HepG2 (cell line): ENCODE results near the gene PLXND1. TPM values are rescaled to one million over a fixed set of nuclear protein-coding genes. Genes with fewer than 3 reads are reported as not detected.

Experiments
- ATAC-seq: fragments of 200-7000 bp; cut with Tn5 transposase; 3 replicates; pipeline ENCODE4 v1.9.1; 2020; ENCODE audit warnings: mild to moderate bottlenecking, moderate library complexity
- BruUV-seq: library from RNA; stranded (reverse); fragments of 400-500 nt; replicated peaks from 2 replicates; lab custom pipeline; 2021; lab: Mats Ljungman, UMichigan
- CTCF ChIA-PET: fragments of 300-600 bp; formaldehyde crosslinking; extraction: SDS; loops from one replicate; lab custom pipeline; 2021; ENCODE audit warnings: low total read pairs, inconsistent platforms, low intra/inter-chr PET ratio; lab: Yijun Ruan, JAX
- POLR2A ChIA-PET: fragments of 350-600 bp; sonication (Branson Sonifier 250); formaldehyde crosslinking; loops from one replicate; lab custom pipeline; 2020; ENCODE audit warnings: antibody characterized with exemption, inconsistent platforms; lab: Yijun Ruan, JAX
- DNase-seq: peaks from one replicate; pipeline ENCODE4 v3.0.0-alpha.2; 2015; ENCODE audit warnings: low spot score
- FAIRE-seq: peaks from 3 replicates; lab custom pipeline; 2011; peaks lifted over from hg19 to GRCh38; lab: Jason Lieb, UNC
- H2AFZ ChIP-seq: one replicate; pipeline ENCODE4 v1.6.1; 2011; ENCODE audit warnings: low read length, inconsistent platforms
- H3K27ac ChIP-seq: fragments of 300-600 bp; 3 replicates; pipeline ENCODE4 v1.8.0; 2011; ENCODE audit warnings: mixed run types, mild to moderate bottlenecking, mixed read lengths, low read length, inconsistent platforms; ENCODE audit not compliant: insufficient read depth; ENCODE audit errors: extremely low read length
- H3K27me3 ChIP-seq, 2 experiments: fragments of 200-600 bp in 1 of 2; 2 replicates in 1 of 2; 3 replicates in 1 of 2; pipeline versions ENCODE4 v1.6.0 to v1.8.0; 2011; ENCODE audit warnings: low read length in 2 of 2, mild to moderate bottlenecking in 2 of 2, moderate library complexity in 2 of 2, inconsistent platforms in 1 of 2; ENCODE audit not compliant: insufficient read depth in 2 of 2, control insufficient read depth in 1 of 2
- H3K36me3 ChIP-seq, 2 experiments: fragments of 200-600 bp in 1 of 2; replicated peaks in 1 of 2; 2 replicates in 1 of 2; 3 replicates in 1 of 2; pipeline versions ENCODE4 v1.5.1 to v1.8.0; 2011; ENCODE audit warnings: low read length in 2 of 2, inconsistent platforms in 1 of 2; ENCODE audit not compliant: insufficient read depth in 2 of 2, control insufficient read depth in 1 of 2
- H3K4me1 ChIP-seq: 2 replicates; pipeline ENCODE4 v1.5.1; 2012; ENCODE audit warnings: low read length, inconsistent platforms; ENCODE audit not compliant: insufficient read depth
- H3K4me2 ChIP-seq: 2 replicates; pipeline ENCODE4 v1.6.0; 2011; ENCODE audit warnings: low read depth, low read length, inconsistent platforms
- H3K4me3 ChIP-seq, 3 experiments: fragments of 200-600 bp in 1 of 3; sonication (generic), shearing (Covaris generic) in 1 of 3; replicated peaks in 1 of 3; 2 replicates each; pipeline ENCODE4 v1.5.1; 2011 to 2016; ENCODE audit warnings: low read length in 3 of 3, inconsistent platforms in 2 of 3, low read depth in 2 of 3, mild to moderate bottlenecking in 2 of 3, control low read depth in 1 of 3, mixed read lengths in 1 of 3; ENCODE audit not compliant: insufficient read depth in 1 of 3
- H3K79me2 ChIP-seq: one replicate; pipeline ENCODE4 v1.6.1; 2011; ENCODE audit warnings: low read length, inconsistent platforms; ENCODE audit not compliant: insufficient read depth
- H3K9ac ChIP-seq: 2 replicates; pipeline ENCODE4 v1.6.0; 2011; ENCODE audit warnings: mild to moderate bottlenecking, low read depth, low read length, inconsistent platforms; ENCODE audit not compliant: insufficient read depth
- H3K9me3 ChIP-seq: 2 replicates; pipeline ENCODE4 v1.5.1; 2012; ENCODE audit warnings: mild to moderate bottlenecking, low read length
- H4K20me1 ChIP-seq: 2 replicates; pipeline ENCODE4 v1.6.0; 2011; ENCODE audit warnings: inconsistent platforms, mild to moderate bottlenecking, low read length, moderate library complexity; ENCODE audit not compliant: insufficient read depth
- CREM ChIP-seq, 2 experiments: sonication (generic) in 1 of 2; formaldehyde crosslinking in 1 of 2; IDR thresholded peaks; 2 replicates each; pipeline versions ENCODE4 v1.4.0 to v1.6.1; 2016 to 2020; ENCODE audit warnings: antibody characterized with exemption in 1 of 2, mild to moderate bottlenecking in 1 of 2, missing genetic modification reagents in 1 of 2
- GPBP1L1 ChIP-seq: sonication (generic); formaldehyde crosslinking; IDR thresholded peaks from 2 replicates; pipeline ENCODE4 v1.5.0; 2020; ENCODE audit warnings: mild to moderate bottlenecking, missing genetic modification reagents
- HDAC6 ChIP-seq: fragments of 200-600 bp; sonication (generic); IDR thresholded peaks from 2 replicates; pipeline ENCODE4 v1.7.0; 2017; ENCODE audit warnings: mild to moderate bottlenecking, antibody characterized with exemption, low read length, low read depth
- MAX ChIP-seq: IDR thresholded peaks from 2 replicates; pipeline ENCODE4 v1.6.1; 2012; ENCODE audit warnings: inconsistent platforms
- RELA ChIP-seq: sonication (generic); formaldehyde crosslinking; IDR thresholded peaks from 2 replicates; pipeline ENCODE4 v1.4.0; 2020; ENCODE audit warnings: missing genetic modification reagents
- TBX2 ChIP-seq: sonication (generic); formaldehyde crosslinking; IDR thresholded peaks from 2 replicates; pipeline ENCODE4 v1.5.0; 2020; ENCODE audit warnings: missing genetic modification reagents, mild to moderate bottlenecking, borderline replicate concordance
- TFAP4 ChIP-seq: sonication (generic); IDR thresholded peaks from 2 replicates; pipeline ENCODE4 v1.6.1; 2016; ENCODE audit warnings: low read depth, borderline replicate concordance
- ZBTB2 ChIP-seq: sonication (generic); formaldehyde crosslinking; IDR thresholded peaks from 2 replicates; pipeline ENCODE4 v1.8.0; 2022; ENCODE audit warnings: low read depth, missing genetic modification reagents
- ZNF619 ChIP-seq: sonication (generic); formaldehyde crosslinking; IDR thresholded peaks from 2 replicates; pipeline ENCODE4 v1.4.0; 2020; ENCODE audit warnings: mild to moderate bottlenecking, missing genetic modification reagents
- ZNF724P ChIP-seq: sonication (generic); formaldehyde crosslinking; IDR thresholded peaks from 2 replicates; pipeline ENCODE4 v1.8.0; 2022; ENCODE audit warnings: missing genetic modification reagents, borderline replicate concordance
- WGBS: methylation state at CpG from one replicate; pipeline ENCODE4 v1.1.6; 2017; ENCODE audit warnings: low lambda C conversion rate; 5-methylcytosine and 5-hydroxymethylcytosine counted together
- in situ Hi-C: cut with HindIII; loops from 2 replicates; pipeline ENCODE4 v1.10.0; 2017; ENCODE audit warnings: low pct_unique_long_range_greater_than_20kb; ENCODE audit not compliant: extremely low pct_ligation_motif_present
- intact Hi-C: fragments of 100-400 bp; cut with micrococcal nuclease; formaldehyde crosslinking; loops from one replicate; pipeline ENCODE4 v1.10.0; 2022; ENCODE audit not compliant: unreplicated experiment
- polyA plus RNA-seq, 8 experiments: library from polyadenylated mRNA; depleted of rRNA in 3 of 8; stranded (reverse) in 7 of 8; unstranded in 1 of 8; fragments of >200 nt; fragmentation: Illumina TruSeq in 4 of 8; extraction: Trizol in 4 of 8; gene quantifications; 2 replicates each; pipeline versions ENCODE4 v1.2.1 to v1.2.3, GENCODE V29; 2011 to 2016; ENCODE audit warnings: low read depth in 4 of 8, missing spikeins in 1 of 8, mixed read lengths in 1 of 8; ENCODE audit not compliant: insufficient read depth in 1 of 8
- total RNA-seq, 5 experiments: library from RNA; depleted of rRNA; stranded (reverse); fragments of >200 nt; fragmentation: Illumina TruSeq; extraction: Trizol; gene quantifications; 2 replicates each; pipeline ENCODE4 v1.2.3, GENCODE V29; 2016; ENCODE audit warnings: low read depth in 1 of 5

PLXND1 gene
- total and polyA plus RNA-seq, 2 of the 13 experiments (the other 11 are each of a cell fraction or from before 2014, with no cell fraction given) = 15.9 to 42.0 TPM

- H4K20me1 ChIP-seq = no peaks in the 10 kb centered on the region
- H3K9ac ChIP-seq = no peak overlapping the region
- POLR2A ChIA-PET = no interaction called here
- no peak overlapping the region for H2AFZ ChIP-seq
- ATAC-seq (no peak), DNase-seq (no peak), FAIRE-seq (no peak)
- CTCF ChIA-PET = no interaction called here
- no TSS peak for BruUV-seq
- TF ChIP-seq ZNF724P (CRISPR knock-in tag) (no peak), TFAP4 (no peak), ZNF619 (CRISPR knock-in tag) (no peak), MAX (no peak), RELA (no peak), TBX2 (CRISPR knock-in tag) (no peak), ZBTB2 (CRISPR knock-in tag) (no peak), HDAC6 (no peak), GPBP1L1 (no peak), CREM (IDR thresholded peaks at IDR 0.05) (no peak), CREM (CRISPR knock-in tag; IDR thresholded peaks at IDR 0.05) (no peak)
- H3K4me1 ChIP-seq = peaks cover 13% of the 10 kb centered on the region
- H3K27ac ChIP-seq = no peak overlapping the region
- intact Hi-C loops (no loop called here), in situ Hi-C loops (no loop called here)
- no peaks in the 10 kb centered on the region for H3K27me3 ChIP-seq
- no peak overlapping the region for H3K4me3 ChIP-seq
- H3K4me2 ChIP-seq = no peak overlapping the region
- H3K36me3 ChIP-seq = peaks cover 12 to 23% of the 10 kb centered on the region in 2 experiments; a peak in 4 of 5 replicates
- WGBS = 100% methylated on average over 22 of the region's 24 CpGs
- H3K9me3 ChIP-seq = no peaks in the 10 kb centered on the region
- H3K79me2 ChIP-seq = no peaks in the 10 kb centered on the region
Observed at GRCh38 chr3:129574206-129574605, 32.3 kb downstream of the PLXND1 start.
